ENCODE measurements around the gene GMEB2. TPM values are rescaled to one million over a fixed set of nuclear protein-coding genes. Genes with fewer than 3 reads are reported as not detected.

The GMEB2 gene
- total and polyA plus RNA-seq, 4 donors, result 5.9 to 12.0 (median 10.2) TPM

DNA sequence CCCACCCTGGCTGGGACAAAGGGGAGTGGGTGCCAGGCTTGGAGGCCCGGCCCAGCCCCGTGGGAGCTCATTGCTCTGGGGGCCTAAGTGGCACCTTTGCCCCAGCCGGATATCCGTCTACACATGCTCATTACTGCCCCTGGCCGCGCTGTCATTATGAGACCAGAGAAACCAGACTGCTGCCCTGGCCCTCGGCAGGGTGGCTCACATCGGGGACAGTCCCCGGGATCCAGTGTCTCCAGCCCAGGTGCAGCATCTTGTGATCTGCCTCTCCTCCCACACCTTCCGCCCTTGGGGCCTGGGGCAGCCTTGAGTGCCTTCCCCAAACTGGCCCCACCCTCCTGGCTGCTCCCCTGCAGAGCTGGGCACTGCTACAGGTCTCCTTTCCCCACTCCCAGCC lies 84.2 kb downstream of the GMEB2 start:
- DNase-seq (ENCODE audit: low read depth in 4 of 6, low spot score in 6 of 6), result no peak
- peaks cover 11% of the 10 kb centered on the region for H3K4me1 ChIP-seq (ENCODE audit: control insufficient read depth, insufficient read depth, low read length)
- H3K27me3 ChIP-seq (ENCODE audit: control insufficient read depth, insufficient read depth, low read length), result peaks cover 8% of the 10 kb centered on the region
- H3K4me3 ChIP-seq (ENCODE audit: low read depth, low read length), result no peak overlapping the region
- no peaks in the 10 kb centered on the region for H3K36me3 ChIP-seq (ENCODE audit: control insufficient read depth, insufficient read depth, low read length)
- no peaks in the 10 kb centered on the region for H3K9me3 ChIP-seq (ENCODE audit: control insufficient read depth, insufficient read depth, low read length)
- 84% methylated on average over 10 of the region's 10 CpGs for WGBS (ENCODE audit: insufficient coverage)
- H3K27ac ChIP-seq (ENCODE audit: low read depth, low read length), result no peak overlapping the region

- DNase-seq (ENCODE audit: low read depth in 4 of 6, low spot score in 6 of 6), result no peak
- Histone ChIP-seq H3K9me3 (ENCODE audit: control insufficient read depth, insufficient read depth, low read length) (no peaks in the 10 kb centered on the region), H3K4me1 (ENCODE audit: control insufficient read depth, insufficient read depth, low read length) (peaks cover 16% of the 10 kb centered on the region), H3K4me3 (ENCODE audit: low read depth, low read length) (no peak overlapping the region), H3K27me3 (ENCODE audit: control insufficient read depth, insufficient read depth, low read length) (peaks cover 6% of the 10 kb centered on the region), H3K27ac (ENCODE audit: low read depth, low read length) (no peak overlapping the region), H3K36me3 (ENCODE audit: control insufficient read depth, insufficient read depth, low read length) (no peaks in the 10 kb centered on the region)
- 84% methylated on average over 36 of the region's 36 CpGs for WGBS (ENCODE audit: insufficient coverage)
Measured at GRCh38 chr20:63542031-63542559, 84.8 kb downstream of the GMEB2 start.

- H3K9me3 ChIP-seq (ENCODE audit: control insufficient read depth, insufficient read depth, low read length), result no peaks in the 10 kb centered on the region
- no peak for DNase-seq (ENCODE audit: low read depth in 4 of 6, low spot score in 6 of 6)
- WGBS (ENCODE audit: insufficient coverage), result 90% methylated on average over 28 of the region's 28 CpGs
- no peaks in the 10 kb centered on the region for H3K36me3 ChIP-seq (ENCODE audit: control insufficient read depth, insufficient read depth, low read length)
- no peak overlapping the region for H3K27ac ChIP-seq (ENCODE audit: low read depth, low read length)
- H3K27me3 ChIP-seq (ENCODE audit: control insufficient read depth, insufficient read depth, low read length), result no peaks in the 10 kb centered on the region
- peaks cover 19% of the 10 kb centered on the region for H3K4me1 ChIP-seq (ENCODE audit: control insufficient read depth, insufficient read depth, low read length)
- H3K4me3 ChIP-seq (ENCODE audit: low read depth, low read length), result no peak overlapping the region
Measured at GRCh38 chr20:63541371-63541770, 85.5 kb downstream of the GMEB2 start.

DNA sequence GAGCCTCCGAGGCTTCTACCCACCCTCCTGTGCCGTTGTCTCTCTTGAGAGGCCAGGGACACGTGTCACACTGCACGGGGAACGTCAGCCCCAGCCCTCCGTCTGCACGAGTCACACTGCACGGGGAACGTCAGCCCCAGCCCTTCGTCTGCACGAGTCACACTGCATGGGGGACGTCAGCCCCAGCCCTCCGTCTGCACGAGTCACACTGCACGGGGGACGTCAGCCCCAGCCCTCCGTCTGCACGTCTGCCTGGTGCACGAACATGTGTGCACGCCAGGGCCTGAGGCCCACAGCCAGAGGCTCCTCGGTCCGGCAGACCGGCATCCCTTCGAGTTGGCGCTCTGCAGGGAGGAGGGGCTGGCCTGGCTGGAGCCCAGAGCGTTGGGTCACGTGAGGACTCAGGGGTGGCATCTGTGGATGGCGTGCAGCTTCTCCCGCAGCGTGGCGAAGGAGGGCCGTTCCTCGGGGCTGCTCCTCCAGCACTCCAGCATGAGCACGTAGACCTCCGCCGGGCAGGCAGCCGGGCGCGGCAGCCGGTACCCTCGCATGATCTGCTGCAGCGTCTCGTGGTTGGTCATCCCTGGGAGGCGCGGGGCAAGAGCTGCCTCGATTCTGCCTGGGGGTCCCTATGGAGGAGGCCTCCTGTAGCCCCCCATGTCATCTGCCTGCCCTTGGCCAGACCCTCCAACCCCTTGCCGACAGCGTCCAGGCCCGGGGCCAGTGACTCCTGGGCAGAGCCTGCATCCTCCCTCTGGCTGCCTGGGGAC lies 86.3 kb downstream of the GMEB2 start:
- DNase-seq (ENCODE audit: low read depth in 4 of 6, low spot score in 6 of 6), result peak in 2 of 6 donors; percentile 47 to 59
- H3K4me3 ChIP-seq (ENCODE audit: low read depth, low read length), result no peak overlapping the region
- no peaks in the 10 kb centered on the region for H3K27me3 ChIP-seq (ENCODE audit: control insufficient read depth, insufficient read depth, low read length)
- H3K27ac ChIP-seq (ENCODE audit: low read depth, low read length), result no peak overlapping the region
- WGBS (ENCODE audit: insufficient coverage), result 59% methylated on average over 49 of the region's 49 CpGs
- H3K9me3 ChIP-seq (ENCODE audit: control insufficient read depth, insufficient read depth, low read length), result no peaks in the 10 kb centered on the region
- H3K36me3 ChIP-seq (ENCODE audit: control insufficient read depth, insufficient read depth, low read length), result no peaks in the 10 kb centered on the region
- H3K4me1 ChIP-seq (ENCODE audit: control insufficient read depth, insufficient read depth, low read length), result peaks cover 22% of the 10 kb centered on the region

GRCh38 chr20:63539441-63540370 lies 87.2 kb downstream of the GMEB2 start:
- Histone ChIP-seq H3K27me3 (ENCODE audit: control insufficient read depth, insufficient read depth, low read length) (no peaks in the 10 kb centered on the region), H3K4me1 (ENCODE audit: control insufficient read depth, insufficient read depth, low read length) (peaks cover 27% of the 10 kb centered on the region), H3K27ac (ENCODE audit: low read depth, low read length) (no peak overlapping the region), H3K36me3 (ENCODE audit: control insufficient read depth, insufficient read depth, low read length) (no peaks in the 10 kb centered on the region), H3K4me3 (ENCODE audit: low read depth, low read length) (no peak overlapping the region), H3K9me3 (ENCODE audit: control insufficient read depth, insufficient read depth, low read length) (no peaks in the 10 kb centered on the region)
- WGBS (ENCODE audit: insufficient coverage), result 92% methylated on average over 28 of the region's 29 CpGs
- DNase-seq (ENCODE audit: low read depth in 4 of 6, low spot score in 6 of 6), result no peak

DNA sequence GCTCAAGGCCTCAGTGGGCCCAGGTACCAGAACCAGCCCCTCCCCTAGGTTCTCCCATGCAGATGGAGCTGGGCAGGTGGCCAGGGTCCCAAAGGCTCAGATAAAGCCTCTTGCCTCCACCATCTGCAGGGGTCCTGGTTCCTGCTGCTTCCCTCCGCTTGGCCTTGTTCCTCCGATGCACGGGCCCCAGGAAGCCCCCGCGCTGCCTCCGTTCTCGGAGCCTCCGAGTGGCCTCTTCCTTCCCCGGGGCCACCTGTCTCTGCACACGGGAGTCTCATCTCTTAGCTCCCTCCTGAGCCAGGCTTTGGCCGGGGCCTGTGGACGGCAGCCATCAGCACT lies 87.8 kb downstream of the GMEB2 start:
- no peaks in the 10 kb centered on the region for H3K36me3 ChIP-seq (ENCODE audit: control insufficient read depth, insufficient read depth, low read length)
- 89% methylated on average over 12 of the region's 12 CpGs for WGBS (ENCODE audit: insufficient coverage)
- no peaks in the 10 kb centered on the region for H3K27me3 ChIP-seq (ENCODE audit: control insufficient read depth, insufficient read depth, low read length)
- no peak overlapping the region for H3K4me3 ChIP-seq (ENCODE audit: low read depth, low read length)
- H3K9me3 ChIP-seq (ENCODE audit: control insufficient read depth, insufficient read depth, low read length), result no peaks in the 10 kb centered on the region
- DNase-seq (ENCODE audit: low read depth in 4 of 6, low spot score in 6 of 6), result no peak
- peaks cover 30% of the 10 kb centered on the region for H3K4me1 ChIP-seq (ENCODE audit: control insufficient read depth, insufficient read depth, low read length)
- no peak overlapping the region for H3K27ac ChIP-seq (ENCODE audit: low read depth, low read length)

DNA sequence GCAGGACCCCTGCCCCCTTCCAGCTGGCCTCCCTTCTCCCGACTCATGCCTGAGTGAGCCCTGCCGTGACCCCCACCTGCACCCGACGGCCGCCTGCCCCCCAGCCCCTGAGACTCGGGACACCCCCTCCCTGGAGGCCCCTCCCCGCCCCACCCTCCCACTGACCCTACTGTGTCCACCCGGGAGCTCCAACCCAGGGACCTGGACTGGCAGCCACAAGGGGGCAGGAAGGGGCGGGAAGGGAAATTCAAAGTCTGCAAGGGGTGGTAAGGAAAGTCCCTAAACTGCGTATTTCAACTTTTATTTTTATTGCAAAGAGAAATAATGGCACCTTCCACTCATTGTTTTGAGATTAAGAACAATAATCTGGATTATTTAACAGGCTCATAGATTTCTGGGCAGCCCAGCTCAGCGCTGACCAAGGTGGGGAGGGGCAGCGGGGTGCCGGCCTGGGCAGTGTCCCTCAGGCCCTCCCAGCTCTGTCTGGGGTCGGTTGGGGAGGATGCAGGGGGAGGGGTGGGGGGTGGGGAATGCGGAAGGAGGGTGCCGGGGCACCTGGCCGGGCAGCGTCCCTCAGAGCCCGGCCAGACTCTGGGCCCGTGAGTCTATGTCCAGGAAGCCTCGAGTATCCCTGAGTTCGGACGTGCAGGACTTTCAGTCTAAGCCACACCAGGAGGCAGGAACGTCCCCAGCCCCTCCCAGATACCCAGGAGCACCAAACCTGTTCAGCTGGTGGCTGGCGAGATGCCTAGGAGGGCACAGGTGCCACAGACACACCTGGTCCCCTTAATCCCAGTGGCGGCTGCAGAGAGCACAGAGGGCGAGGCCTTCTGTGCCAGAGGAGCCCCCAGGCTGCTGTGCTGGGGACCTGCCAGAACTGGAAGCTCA lies 88.5 kb downstream of the GMEB2 start:
- Histone ChIP-seq H3K36me3 (ENCODE audit: control insufficient read depth, insufficient read depth, low read length) (no peaks in the 10 kb centered on the region), H3K9me3 (ENCODE audit: control insufficient read depth, insufficient read depth, low read length) (no peaks in the 10 kb centered on the region), H3K4me1 (ENCODE audit: control insufficient read depth, insufficient read depth, low read length) (peaks cover 30% of the 10 kb centered on the region), H3K27ac (ENCODE audit: low read depth, low read length) (no peak overlapping the region), H3K27me3 (ENCODE audit: control insufficient read depth, insufficient read depth, low read length) (no peaks in the 10 kb centered on the region), H3K4me3 (ENCODE audit: low read depth, low read length) (peak overlapping the region; percentile 20)
- no peak for DNase-seq (ENCODE audit: low read depth in 4 of 6, low spot score in 6 of 6)
- 85% methylated on average over 16 of the region's 27 CpGs for WGBS (ENCODE audit: insufficient coverage)
